Left forelimb (tissue), 1 donor: ENCODE results near the gene ZNF385C.
"Not testable (repeated sequence)": the region's sequence is repeated elsewhere in the genome, so short reads cannot be mapped to it uniquely, and the experiment has no call there.

Experiments
- DNase-seq: peaks from one replicate; pipeline ENCODE4 v3.0.0-alpha.2; 2018; ENCODE audit warnings: low spot score

ZNF385C gene

GRCh38 chr17:42019509-42020404 lies 78.5 kb downstream of the ZNF385C start, which contains the start of gene NKIRAS2:
NKIRAS2 (plus strand) TSS chr17:42020090; CDS start chr17:42021578, 1,488 bp downstream.
- DNase-seq = peak; percentile 95

- DNase-seq = no peak
Measured at GRCh38 chr17:42018988-42019387, 79.3 kb downstream of the ZNF385C start.

GRCh38 chr17:42018339-42018738 lies 79.9 kb downstream of the ZNF385C start:
- no peak for DNase-seq

GRCh38 chr17:42017866-42018200 lies 80.4 kb downstream of the ZNF385C start:
- DNase-seq = no peak

- peak; percentile 95 for DNase-seq
Measured at GRCh38 chr17:42016941-42017865, 81.1 kb downstream of the ZNF385C start, which contains the start of gene DNAJC7. DNAJC7 (minus strand) TSS chr17:42017439; CDS start chr17:42017416, 23 bp downstream.

GRCh38 chr17:42016411-42016831 lies 81.9 kb downstream of the ZNF385C start:
- DNase-seq = no peak

- DNase-seq = not testable (repeated sequence)
Measured at GRCh38 chr17:42013740-42014139, 84.5 kb downstream of the ZNF385C start.

GRCh38 chr17:42012363-42012762 lies 85.9 kb downstream of the ZNF385C start:
- DNase-seq = not testable (repeated sequence)

- no peak for DNase-seq
Measured at GRCh38 chr17:42010898-42011516, 87.3 kb downstream of the ZNF385C start.

- DNase-seq = not testable (repeated sequence)
Measured at GRCh38 chr17:42010266-42010680, 88.0 kb downstream of the ZNF385C start.

GRCh38 chr17:42009170-42009569 lies 89.1 kb downstream of the ZNF385C start:
- no peak for DNase-seq

GRCh38 chr17:42005166-42005565 lies 93.1 kb downstream of the ZNF385C start:
- DNase-seq = no peak

- no peak for DNase-seq
Measured at GRCh38 chr17:42002792-42003301, 95.4 kb downstream of the ZNF385C start.

GRCh38 chr17:42002175-42002791 lies 96.0 kb downstream of the ZNF385C start:
- no peak for DNase-seq

- no peak for DNase-seq
Measured at GRCh38 chr17:42001729-42002128, 96.5 kb downstream of the ZNF385C start.

GRCh38 chr17:42000413-42001133 lies 97.7 kb downstream of the ZNF385C start:
- DNase-seq = no peak

- DNase-seq = no peak
Measured at GRCh38 chr17:41998497-41998896, 99.8 kb downstream of the ZNF385C start.

GRCh38 chr17:41996855-41997164 lies 101.5 kb downstream of the ZNF385C start:
- no peak for DNase-seq

- DNase-seq = no peak
Measured at GRCh38 chr17:41992576-41992975, 105.7 kb downstream of the ZNF385C start.

GRCh38 chr17:41989702-41990419 lies 108.4 kb downstream of the ZNF385C start:
- no peak for DNase-seq
